HG03196 (cell line): Measurements from ENCODE around the gene FRMD4A.
A peak's percentile ranks its signal among the peaks of the same experiment; 100 is the strongest.
"Not testable (repeated sequence)": the region's sequence is repeated elsewhere in the genome, so short reads cannot be mapped to it uniquely, and the experiment has no call there.

Experiments used
- ATAC-seq: cut with Tn5 transposase; IDR thresholded peaks from one replicate; pipeline ENCODE4 v1.9.1; 2021; ENCODE audit not compliant: unreplicated experiment

The FRMD4A gene

GRCh38 chr10:13803566-13804554, 526.9 kb downstream of the FRMD4A start:
- ATAC-seq = no peak

- no peak for ATAC-seq
Measured at GRCh38 chr10:13801907-13802288, 528.8 kb downstream of the FRMD4A start.

- ATAC-seq = no peak
Measured at GRCh38 chr10:13801156-13801906, 529.4 kb downstream of the FRMD4A start.

GRCh38 chr10:13797164-13797563, 533.6 kb downstream of the FRMD4A start:
- ATAC-seq = no peak

- ATAC-seq = no peak
Measured at GRCh38 chr10:13795653-13796555, 534.8 kb downstream of the FRMD4A start.

GRCh38 chr10:13794992-13795612, 535.6 kb downstream of the FRMD4A start:
- ATAC-seq = no peak

- no peak for ATAC-seq
Measured at GRCh38 chr10:13792006-13792405, 538.7 kb downstream of the FRMD4A start.

GRCh38 chr10:13791483-13791882, 539.2 kb downstream of the FRMD4A start:
- no peak for ATAC-seq

- no peak for ATAC-seq
Measured at GRCh38 chr10:13790196-13790595, 540.5 kb downstream of the FRMD4A start.

- ATAC-seq = no peak
Measured at GRCh38 chr10:13789448-13789829, 541.3 kb downstream of the FRMD4A start.

GRCh38 chr10:13788711-13789447, 541.8 kb downstream of the FRMD4A start:
- ATAC-seq = no peak

GRCh38 chr10:13788320-13788600, 542.5 kb downstream of the FRMD4A start:
- ATAC-seq = no peak

GRCh38 chr10:13787015-13787421, 543.7 kb downstream of the FRMD4A start:
- ATAC-seq = peak; percentile 70

- ATAC-seq = no peak
Measured at GRCh38 chr10:13784067-13784466, 546.7 kb downstream of the FRMD4A start.

- no peak for ATAC-seq
Measured at GRCh38 chr10:13779748-13780147, 551.0 kb downstream of the FRMD4A start.

GRCh38 chr10:13778693-13778960, 552.1 kb downstream of the FRMD4A start:
- ATAC-seq = not testable (repeated sequence)

- no peak for ATAC-seq
Measured at GRCh38 chr10:13776861-13777311, 553.8 kb downstream of the FRMD4A start.

- ATAC-seq = no peak
Measured at GRCh38 chr10:13775786-13776775, 554.6 kb downstream of the FRMD4A start.

GRCh38 chr10:13774303-13774893, 556.3 kb downstream of the FRMD4A start:
- no peak for ATAC-seq
